Amniotic epithelial cell (primary cell): ENCODE measurements around the gene KCNC3.
A peak's percentile ranks its signal among the peaks of the same experiment; 100 is the strongest.

Experiments
- DNase-seq: peaks from one replicate; pipeline ENCODE4 v3.0.0-alpha.2; 2010; ENCODE audit warnings: low read depth

KCNC3 gene

DNA sequence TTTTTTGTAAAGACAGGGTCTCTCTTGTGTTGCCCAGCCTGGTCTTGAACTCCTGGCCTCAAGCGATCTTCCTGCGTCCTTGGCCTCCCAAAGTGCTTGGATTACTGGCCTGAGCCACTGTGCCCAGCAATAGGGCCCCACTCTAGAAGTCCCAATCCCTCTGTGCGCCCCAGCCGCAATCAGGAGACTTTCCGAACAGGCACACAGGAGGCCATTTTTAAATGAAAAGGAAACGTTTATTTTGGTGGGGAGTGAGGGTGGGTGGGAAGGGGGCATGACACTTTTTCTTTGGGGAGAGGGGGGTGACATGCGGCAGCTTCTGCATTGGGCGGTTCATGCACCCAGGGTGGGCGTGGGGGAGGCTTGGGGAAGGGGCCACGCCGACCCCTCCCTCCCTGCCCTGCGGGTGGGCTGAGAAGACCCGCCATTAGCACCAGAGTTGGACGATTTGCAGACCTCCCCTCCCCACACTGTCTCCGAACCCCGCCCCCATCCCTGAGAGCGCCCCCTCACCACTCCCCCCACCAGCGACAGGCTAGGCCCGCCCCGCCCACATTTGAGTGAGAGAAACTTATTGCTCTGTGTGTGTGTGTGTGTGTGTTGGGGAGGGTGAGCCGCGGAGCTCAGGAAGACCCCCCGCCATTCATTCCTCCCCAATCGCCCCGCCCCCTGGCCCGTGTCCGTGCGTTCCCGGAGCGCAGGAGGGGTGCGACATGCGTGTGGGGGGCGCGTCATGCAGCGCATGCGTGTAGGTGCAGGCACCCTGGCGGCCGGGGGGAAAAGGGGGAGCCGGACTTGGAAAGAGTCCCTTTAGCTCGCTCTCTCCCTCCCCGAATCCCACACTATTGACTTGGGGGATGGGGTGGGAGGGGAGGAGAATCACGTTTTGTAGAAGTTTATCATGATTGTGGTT lies 17.2 kb downstream of the KCNC3 start:
- DNase-seq: no peak

DNA sequence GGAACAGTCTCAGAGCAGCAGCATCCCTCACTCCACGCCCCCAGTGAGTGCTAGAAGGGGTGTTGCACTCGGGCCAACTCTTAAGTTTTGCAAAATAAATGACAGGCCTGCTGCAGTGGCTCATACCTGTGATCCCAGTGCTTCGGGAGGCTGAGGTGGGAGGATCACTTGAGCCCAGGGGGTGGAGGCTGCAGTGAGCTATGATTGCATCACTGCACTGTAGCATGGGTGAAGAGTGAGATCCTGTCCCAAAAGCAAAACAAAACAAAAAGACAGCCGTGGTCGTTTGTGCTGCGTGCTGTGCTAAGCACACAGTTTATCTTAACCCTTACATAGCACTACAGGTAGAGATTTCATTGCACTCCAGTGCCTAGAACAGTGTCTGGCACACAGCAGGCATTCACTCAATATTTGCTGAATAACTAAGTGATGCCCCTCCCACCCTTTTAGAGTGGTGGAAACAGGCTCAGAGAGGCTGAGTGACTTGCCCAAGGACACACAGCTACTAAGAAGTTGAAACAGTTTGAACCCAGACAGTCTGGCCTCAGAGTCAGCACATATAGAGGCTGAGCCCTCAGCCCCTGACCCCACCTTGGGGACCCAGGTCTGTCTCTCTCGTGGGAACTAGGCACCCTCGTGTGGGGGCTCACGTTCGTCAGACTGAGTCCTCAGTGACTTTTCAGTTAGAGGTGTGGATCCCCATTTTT lies 18.3 kb downstream of the KCNC3 start:
- no peak for DNase-seq

DNA sequence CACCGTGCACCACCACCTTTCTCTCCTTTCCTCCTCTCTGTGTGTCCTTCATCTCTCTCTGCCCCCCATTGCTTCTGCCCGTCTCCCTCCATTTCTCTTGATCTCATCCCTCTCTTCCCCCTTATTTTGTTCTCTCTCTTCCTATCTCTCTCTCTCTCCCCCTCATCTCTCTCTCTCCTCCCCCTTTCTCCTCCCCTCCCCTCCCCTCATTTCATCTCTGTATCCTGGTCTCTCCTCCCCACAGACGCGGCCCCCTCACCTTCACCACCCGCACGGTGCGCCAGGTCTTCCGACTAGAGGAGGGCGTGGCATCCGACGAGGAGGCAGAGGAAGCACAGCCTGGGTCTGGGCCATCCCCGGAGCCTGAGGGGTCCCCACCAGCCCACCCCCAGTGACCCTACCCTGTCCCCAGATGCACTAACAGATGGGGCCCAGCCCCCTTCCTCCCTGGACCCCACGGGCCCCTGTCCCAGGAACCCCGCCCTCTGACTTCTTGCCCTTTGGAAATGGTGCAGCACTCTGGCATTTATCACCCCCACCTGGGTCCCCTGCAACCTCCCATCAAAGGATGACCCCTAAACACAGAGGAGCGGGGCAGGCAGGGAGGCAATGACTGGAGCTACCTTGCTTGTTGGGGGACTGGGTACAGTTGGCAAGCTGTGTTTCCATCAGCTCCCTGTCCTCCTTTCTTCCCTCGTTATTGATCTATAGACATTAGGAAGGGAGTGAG lies 19.6 kb downstream of the KCNC3 start:
- DNase-seq: no peak

DNA sequence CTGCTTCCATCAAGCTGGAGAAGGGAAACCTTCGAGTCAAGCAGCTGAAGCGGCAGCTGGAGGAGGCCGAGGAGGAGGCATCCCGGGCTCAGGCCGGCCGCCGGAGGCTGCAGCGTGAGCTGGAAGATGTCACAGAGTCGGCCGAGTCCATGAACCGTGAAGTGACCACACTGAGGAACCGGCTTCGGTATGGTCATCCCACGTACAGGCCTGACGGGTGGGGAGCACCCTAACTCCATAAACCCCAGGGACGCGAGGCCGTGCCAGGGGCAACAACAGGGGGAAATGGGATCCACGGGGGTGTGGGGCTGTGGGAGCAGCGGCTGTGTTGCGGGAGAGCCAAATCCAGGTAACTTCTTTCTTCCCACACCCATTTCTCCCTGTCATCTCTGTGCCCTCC lies 20.2 kb downstream of the KCNC3 start:
- no peak for DNase-seq

DNA sequence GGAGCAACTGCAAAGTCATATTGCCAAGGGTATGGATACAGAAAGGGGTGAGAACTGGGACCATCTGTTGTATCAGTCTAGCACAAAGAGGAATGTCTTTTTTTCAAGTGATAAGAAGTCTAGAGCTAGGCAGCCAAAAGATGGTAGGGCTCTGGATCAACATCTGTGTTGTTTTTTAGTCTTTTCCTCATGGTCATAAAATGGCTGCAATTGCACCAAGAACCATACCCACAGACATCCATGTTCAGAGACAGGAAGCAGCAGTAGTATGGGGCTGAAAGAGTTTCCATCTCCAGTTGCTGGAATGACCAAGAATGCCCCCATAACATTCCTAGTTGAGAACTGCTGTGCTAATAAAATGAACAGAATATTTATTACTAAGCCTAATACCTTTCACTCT lies 25.6 kb downstream of the KCNC3 start:
- DNase-seq: no peak

DNA sequence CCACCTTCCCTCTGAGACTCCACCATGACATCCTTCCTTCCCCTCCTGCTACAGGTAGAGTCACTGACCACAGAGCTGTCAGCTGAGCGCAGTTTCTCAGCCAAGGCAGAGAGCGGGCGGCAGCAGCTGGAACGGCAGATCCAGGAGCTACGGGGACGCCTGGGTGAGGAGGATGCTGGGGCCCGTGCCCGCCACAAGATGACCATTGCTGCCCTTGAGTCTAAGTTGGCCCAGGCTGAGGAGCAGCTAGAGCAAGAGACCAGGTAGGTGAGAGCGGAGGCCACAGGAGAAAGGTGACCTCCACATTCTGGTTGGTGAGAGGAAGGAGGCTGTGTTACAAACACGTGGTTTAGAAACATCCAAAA lies 27.6 kb downstream of the KCNC3 start:
- no peak for DNase-seq

DNA sequence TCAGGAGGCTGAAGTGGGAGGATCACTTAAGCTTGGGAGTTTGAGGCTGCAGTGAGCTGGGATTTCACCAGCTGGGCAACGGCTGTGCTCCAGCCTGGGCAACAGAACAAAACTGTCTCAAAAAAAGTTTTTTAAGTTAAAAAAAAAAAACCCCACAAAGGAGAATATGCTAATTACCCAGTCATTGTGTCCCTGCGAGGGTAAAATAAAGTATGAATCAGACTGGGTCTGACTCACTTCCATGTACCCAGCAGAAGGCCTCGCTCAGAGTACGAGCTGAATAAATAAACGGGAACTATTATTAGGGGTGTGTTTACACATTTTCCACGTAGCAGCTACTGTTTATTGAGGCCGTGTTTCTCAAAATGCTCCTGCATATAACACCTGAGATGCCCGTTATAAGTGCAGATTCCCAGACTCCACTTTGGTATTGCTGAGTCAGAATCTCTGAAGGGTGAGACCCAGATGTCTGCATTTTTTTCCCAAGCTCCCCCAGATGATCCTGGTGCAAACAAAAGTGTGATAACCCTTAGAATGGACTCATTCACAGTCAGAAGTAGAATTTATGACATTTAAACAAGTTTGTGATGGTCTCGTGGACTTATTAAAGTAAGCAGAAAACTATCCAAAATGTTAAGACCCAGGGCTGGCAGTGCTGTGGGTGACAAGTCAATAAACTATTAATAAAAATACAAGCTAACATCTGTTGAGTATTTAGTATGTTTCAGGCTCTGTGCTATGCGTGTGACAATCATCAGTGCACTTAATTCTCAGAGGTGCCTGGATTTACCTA lies 28.2 kb downstream of the KCNC3 start:
- peak; percentile 25 for DNase-seq

DNA sequence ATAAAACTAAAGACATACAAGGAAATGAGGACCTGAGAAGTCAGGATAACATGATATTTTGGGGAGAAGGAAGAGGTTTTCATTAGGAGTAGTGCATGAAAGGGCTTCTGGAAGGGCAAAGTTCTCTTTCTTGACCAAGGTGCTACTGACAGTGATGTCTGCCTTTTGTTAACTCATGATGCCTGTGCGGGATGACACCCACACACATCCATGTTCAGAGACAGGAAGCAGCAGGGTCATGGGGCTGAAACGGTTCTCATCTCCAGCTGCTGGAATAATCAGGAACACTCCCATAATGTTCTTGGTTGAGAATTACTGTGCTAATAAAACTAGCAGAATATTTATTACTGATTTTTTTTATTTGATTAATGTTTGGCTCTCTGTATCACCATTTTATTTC lies 29.1 kb downstream of the KCNC3 start:
- DNase-seq: no peak

DNA sequence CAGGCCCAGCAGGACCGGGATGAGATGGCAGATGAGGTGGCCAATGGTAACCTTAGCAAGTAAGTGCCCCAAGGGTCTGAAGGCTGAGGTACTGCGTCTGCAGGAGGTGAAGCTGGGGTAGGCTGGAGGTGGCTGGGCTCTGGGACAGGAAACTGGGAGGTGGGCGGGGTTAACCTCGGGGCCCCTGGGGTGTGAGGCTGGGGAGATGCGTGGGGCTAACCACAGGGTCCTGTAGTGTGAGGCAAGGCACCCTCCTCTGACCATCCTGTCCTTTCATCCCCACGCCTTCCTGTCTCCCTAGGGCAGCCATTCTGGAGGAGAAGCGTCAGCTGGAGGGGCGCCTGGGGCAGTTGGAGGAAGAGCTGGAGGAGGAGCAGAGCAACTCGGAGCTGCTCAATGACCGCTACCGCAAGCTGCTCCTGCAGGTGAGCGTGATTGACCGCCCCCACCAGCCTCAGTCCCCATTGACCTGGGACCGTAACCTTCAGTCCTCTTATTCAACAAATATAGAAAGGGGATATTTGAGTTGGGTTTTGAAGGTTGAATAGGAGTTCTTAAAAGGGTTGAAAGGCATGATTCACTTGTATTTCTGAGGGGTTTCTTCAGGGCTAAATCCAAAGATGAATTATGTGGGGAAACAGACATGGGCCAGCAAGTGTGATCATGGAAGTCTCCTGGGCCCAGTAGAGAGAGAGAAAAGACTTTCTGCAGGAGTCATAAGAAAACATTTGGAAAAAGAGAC lies 35.7 kb downstream of the KCNC3 start:
- no peak for DNase-seq

DNA sequence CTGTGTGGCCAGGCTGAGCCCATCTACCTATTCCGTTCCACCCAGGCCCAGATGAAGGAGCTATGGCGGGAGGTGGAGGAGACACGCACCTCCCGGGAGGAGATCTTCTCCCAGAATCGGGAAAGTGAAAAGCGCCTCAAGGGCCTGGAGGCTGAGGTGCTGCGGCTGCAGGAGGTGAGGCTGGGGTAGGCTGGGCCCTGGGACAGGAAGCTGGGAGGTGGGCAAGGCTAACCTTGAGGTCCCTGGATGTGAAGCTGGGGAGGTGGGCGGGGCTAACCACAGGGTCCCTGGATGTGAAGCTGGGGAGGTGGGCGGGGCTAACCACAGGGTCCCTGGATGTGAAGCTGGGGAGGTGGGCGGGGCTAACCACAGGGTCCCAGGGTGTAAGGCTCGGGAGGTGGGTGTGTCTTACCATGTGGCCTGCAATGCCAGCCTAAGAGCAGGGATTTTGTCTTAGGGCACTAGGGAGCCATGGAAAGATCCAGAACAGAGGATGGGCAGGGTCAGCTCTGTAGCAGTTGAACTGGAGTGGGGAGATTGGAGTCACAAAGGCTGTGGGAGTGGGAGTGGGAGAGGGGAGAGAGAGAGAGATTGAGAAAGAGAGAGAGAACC lies 36.9 kb downstream of the KCNC3 start:
- DNase-seq: no peak

DNA sequence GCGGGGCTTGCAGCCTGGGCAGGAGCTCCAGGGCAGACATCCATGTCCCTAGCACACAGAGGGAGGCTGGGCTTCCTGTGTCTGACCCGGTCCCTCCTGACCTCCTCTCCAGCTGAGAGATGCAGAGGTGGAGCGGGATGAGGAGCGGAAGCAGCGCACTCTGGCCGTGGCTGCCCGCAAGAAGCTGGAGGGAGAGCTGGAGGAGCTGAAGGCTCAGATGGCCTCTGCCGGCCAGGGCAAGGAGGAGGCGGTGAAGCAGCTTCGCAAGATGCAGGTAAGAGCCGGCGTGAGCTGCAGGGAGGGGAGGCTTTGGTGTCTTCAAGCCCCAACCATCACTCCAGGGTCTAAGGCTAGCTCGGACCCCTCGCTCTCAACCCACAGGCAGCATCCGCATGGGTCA lies 38.4 kb downstream of the KCNC3 start:
- no peak for DNase-seq

DNA sequence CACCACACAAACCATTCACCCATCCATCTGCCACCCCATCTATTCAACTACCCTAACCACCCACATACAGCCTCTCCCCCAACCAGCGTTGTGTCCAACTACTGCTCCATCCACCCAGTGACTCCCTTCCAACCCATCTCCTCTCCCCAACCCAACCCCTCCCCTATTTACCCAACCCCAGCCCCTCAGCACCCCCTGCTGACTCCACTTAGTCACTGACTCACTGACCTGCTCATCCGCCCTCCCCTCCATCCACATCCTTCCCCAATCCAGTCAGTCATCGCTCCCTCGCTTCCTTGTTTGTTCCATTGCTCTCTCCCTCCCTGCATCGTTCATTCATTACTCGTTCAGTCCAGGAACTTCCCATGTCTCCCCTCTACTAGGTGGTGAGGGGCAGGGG lies 39.2 kb downstream of the KCNC3 start:
- no peak for DNase-seq

DNA sequence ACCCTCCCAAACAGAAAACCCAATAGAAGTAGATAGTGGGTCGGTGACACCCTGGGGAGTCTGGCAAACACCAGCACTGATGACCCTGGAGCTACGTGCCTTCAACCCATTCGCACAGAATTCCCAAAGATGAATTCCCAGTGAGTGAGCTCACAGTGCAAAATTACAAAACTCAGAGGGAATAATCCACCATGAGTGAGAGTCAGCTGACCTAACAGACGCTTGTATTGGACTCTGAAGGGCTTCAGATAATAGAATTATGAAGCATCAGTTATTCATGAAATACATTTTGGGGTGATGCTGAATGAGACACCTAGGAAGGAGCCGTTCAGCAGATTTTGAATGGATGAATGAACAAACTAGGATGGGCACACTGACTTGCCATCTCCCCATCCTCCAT lies 40.2 kb downstream of the KCNC3 start:
- DNase-seq: no peak

DNA sequence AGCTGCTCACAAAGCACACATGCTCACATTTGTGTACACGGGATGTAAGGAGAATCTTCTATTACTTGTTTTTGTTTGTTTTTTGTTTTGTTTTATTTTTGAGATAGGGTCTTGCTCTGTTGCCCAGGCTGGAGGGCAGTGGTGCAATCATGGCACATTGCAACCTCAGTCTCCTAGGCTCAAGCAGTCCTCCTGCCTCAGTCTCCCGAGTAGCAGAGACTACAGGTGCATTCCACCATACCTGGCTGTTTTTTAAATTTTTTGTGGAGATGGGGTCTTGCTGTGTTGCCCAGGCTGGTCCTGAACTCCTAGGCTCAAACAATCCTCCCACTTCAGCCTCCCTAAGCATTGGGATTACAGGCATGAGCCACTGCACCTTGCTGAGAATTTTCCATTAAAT lies 41.8 kb downstream of the KCNC3 start:
- DNase-seq: no peak

DNA sequence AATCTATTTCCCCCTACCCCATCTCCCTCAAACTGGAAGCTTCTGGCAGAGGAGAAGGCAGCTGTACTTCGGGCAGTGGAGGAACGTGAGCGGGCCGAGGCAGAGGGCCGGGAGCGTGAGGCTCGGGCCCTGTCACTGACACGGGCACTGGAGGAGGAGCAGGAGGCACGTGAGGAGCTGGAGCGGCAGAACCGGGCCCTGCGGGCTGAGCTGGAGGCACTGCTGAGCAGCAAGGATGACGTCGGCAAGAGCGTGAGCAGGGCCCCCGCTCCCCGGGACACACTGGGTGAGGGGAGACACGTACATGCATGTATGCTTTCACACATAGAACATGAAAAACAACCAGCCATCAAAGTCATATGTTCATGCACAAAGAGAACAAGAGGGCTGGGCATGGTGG lies 42.7 kb downstream of the KCNC3 start:
- DNase-seq: no peak

DNA sequence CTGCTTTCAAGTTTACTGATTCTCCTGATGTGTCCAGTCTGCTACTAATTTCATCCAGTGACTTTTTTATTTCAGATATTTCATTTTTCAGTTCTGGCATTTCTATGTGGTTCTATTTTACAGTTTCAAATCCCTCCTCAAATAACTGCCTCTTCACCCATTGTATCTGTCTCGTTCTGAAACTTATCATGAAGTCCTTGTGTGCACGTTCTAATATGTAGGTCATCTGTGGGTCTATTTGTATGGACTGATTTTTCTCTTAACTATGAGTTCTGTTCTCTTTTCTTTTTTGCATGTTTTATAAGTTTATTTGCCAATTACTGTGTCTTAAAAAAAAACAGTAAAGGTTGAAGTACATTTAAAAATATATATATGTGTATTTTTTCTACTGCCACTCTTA lies 43.3 kb downstream of the KCNC3 start:
- no peak for DNase-seq

DNA sequence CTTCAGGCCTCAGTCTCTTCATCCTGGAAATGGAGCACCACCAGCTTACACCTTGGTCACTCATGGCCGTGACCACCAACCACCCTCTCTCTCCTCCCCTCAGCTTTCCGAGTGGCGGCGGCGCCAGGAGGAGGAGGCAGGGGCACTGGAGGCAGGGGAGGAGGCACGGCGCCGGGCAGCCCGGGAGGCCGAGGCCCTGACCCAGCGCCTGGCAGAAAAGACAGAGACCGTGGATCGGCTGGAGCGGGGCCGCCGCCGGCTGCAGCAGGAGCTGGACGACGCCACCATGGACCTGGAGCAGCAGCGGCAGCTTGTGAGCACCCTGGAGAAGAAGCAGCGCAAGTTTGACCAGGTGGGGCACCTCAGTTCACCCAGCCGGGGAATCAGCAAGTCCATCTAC lies 47.7 kb downstream of the KCNC3 start:
- no peak for DNase-seq

DNA sequence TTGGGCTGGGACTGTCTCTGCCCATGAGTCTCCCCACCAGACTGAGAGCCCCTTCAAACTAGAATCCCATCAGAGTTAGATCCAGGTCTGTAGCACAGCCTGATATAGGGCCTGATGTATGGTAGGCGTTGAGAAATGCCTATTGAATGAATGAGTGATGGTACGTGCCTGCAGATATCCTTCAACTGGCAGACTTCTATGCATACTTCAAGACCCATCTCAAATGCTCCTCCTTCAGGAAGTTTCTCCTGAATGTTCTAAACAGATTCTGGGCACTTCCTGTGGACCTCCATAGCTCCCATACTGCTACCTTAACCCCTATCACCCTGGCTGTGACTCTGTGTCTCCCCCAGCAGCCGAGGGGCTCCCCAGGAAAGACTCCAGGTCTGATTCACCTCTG lies 48.2 kb downstream of the KCNC3 start:
- DNase-seq: no peak

DNA sequence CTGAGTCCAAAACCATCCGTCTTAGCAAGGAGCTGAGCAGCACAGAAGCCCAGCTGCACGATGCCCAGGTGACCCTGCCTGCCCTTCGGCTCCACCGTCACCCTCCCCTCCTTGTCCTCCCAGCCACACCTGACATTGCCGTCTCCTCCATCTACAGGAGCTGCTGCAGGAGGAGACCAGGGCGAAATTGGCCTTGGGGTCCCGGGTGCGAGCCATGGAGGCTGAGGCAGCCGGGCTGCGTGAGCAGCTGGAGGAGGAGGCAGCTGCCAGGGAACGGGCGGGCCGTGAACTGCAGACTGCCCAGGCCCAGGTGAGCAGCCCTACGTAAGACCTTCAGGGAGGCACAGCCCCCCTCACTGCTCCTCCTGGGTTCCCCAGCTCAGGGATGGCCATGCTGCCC lies 49.1 kb downstream of the KCNC3 start:
- DNase-seq: no peak

DNA sequence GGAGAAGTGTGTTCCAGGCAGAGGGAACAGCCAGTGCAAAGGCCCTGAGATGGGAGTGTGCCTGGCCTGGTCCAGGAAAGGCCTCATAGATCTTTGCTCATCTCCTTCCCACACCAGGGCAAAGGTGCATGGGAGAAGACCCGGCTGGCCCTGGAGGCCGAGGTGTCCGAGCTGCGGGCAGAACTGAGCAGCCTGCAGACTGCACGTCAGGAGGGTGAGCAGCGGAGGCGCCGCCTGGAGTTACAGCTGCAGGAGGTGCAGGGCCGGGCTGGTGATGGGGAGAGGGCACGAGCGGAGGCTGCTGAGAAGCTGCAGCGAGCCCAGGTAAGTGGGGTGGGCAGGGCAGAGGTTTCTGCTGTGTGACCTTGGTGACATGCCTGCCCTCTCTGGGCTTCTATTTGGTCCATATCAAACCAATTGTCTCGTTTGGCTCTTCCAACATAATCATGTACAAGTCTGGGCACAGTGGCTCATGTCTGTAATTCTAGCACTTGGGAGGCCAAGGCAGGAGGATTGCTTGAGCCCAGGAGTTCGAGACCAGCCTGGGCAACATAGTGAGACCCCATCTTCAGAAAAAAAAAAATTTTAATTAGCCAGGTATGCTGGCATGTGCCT lies 51.1 kb downstream of the KCNC3 start:
- no peak for DNase-seq
